Epidermal melanocyte (primary cell): ENCODE data around the gene PCSK5.

Source experiments
- DNase-seq: peaks from one replicate; pipeline ENCODE4 v3.0.0; 2011; ENCODE audit warnings: low spot score; ENCODE audit not compliant: insufficient read length

The PCSK5 gene

DNA sequence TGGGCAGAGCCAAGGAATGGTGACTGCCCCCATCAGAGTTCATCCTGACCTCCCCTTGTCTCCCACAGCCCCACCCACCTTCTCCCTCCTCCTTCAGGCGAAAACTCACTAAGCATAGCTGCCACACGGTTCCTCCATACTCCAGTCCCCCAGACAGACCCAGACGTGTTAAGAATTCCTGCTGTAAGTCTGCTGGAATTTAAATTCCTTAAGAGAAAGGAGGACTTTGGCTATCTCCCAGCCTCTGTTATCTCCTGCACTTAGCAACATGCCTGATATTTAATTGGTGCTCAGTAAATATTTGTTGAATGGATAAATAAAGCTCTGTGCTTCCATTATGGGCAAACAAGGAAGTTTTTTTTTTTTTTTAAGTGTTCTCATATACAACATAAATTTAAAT is 290.1 kb downstream of the PCSK5 start:
- no peak for DNase-seq

GRCh38 chr9:76181020-76181641 is 290.7 kb downstream of the PCSK5 start:
- no peak for DNase-seq

DNA sequence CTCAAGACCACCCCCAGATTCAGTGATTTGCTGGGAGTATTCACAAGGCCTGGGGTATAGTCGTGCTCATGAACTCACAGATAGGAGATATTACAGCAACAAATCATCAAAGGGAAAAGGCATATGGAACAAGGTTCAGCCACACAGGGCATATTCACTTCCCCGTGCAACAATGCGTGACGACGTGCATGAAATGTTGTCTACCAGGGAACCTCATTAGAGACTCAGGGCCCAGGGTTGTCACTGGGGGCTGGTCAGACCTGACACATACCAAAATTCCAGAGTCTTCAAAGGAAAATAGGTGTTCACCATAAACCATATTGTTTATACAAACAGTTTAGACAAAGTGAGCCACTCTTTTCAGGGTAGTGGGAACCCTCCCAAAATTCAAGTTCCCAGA is 291.3 kb downstream of the PCSK5 start:
- DNase-seq, result no peak

DNA sequence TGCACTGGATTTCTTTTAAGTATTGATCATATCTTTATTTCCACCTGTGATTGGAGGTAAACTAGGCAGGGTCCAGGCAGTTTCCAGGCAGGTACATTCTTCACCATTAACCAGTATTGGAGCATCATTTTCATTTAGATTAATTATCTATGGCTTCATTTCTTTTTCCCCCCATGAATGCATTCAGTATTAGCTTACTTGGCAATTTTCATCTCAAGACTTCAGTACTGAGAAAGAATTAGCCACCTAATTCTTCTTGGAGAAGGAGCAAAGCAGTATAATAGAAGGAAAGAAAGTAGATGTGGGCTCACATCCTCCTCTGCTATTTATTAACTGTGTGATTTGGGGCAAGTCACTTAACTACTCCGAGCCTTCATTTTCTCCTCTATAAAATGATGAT is 295.0 kb downstream of the PCSK5 start:
- no peak for DNase-seq

- DNase-seq, result no peak
Observed at GRCh38 chr9:76188286-76188685, 297.8 kb downstream of the PCSK5 start.

DNA sequence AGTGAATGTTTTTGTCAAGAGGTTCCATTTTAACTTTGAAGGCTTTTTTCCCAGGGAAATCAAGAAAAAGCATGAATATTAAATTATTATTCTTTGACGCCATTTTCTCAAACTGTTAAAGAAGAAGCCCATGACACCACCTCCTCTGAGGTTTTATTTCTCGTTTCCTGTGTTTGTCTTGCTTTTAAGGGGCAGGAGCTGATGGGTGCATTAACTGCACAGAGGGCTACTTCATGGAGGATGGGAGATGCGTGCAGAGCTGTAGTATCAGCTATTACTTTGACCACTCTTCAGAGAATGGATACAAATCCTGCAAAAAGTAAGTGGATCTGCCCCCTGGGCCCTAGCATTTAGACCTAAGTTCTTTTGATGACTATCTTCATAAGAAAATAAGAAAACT is 298.4 kb downstream of the PCSK5 start:
- DNase-seq, result no peak

DNA sequence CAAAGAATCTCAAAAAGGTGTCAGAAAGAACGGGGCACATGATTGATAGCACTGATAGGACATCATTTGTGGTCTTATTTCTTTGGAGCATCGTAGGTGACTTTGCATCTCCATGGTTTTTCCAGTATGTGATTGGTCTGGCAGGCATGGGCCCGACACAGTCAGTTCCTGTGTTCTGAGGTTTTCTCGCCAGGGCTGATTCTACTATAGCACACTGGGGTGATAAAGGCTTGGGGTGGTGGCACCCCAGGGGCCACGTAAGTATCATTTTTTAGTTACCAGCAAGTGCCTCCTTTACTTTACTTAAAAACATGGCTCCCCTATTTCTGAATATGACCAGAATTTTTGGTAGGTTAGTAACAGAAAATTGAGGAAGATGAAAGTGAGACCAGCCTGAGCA is 301.0 kb downstream of the PCSK5 start:
- DNase-seq, result no peak

DNA sequence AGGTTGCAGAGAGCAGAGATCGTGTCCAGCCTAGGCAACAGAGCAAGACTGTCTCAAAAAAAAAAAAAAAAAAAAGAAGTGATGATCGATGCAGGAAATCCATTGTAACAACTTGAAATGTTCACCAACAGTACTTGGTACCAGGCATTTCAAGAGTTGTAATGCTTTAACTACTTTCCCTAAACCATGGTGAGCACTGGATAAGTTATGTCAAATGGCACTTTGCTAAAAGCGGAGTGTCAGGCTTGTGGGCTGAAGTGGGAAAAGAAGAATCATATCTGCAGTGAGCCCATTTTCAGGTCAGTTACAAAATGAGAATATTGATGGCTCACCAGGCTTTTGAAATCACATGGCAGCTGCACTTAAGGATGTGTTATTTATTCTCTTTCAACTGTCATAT is 301.5 kb downstream of the PCSK5 start:
- DNase-seq, result no peak

GRCh38 chr9:76194896-76195295 is 304.4 kb downstream of the PCSK5 start:
- DNase-seq, result no peak

- no peak for DNase-seq
Observed at GRCh38 chr9:76198336-76198735, 307.9 kb downstream of the PCSK5 start.

GRCh38 chr9:76200315-76200714 is 309.8 kb downstream of the PCSK5 start:
- DNase-seq, result no peak

GRCh38 chr9:76200745-76201144 is 310.3 kb downstream of the PCSK5 start:
- no peak for DNase-seq

DNA sequence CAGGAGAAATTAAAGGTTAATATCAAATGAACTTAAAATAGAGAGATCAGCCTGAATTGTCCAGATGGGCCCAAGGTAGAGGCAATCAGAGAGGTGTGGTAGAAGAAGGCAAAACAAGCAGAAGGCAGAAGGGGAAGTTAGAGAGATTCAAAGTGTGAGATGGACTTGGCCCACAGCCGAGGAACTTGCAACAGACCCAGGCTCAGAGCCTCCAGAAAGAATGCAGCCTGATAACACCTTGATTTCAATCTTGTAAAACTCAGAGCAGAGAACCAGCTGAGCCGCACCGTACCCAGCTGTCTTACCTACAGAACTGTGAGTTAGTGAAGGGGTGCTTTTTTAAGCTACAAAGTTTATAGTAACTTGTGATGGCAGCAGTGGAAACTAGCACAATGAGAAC is 312.9 kb downstream of the PCSK5 start:
- DNase-seq, result no peak

DNA sequence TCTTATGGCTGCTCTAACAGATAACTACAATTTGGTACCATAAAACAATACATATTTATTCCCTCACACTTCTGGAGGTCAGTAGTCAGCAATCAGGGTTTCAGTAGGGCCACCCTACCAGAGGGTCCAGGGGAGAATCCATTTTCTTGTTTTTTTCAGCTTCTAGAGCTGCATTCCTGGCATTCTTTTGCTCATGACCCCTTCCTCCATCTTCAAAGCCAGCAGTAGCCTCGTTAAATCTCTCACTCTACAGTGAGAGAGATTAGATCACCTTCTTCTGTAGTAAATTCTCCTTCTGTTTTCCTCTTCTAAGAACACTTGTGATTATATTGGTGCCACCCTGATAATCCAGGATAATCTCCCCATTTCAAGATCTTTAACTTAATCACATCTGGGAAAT is 316.3 kb downstream of the PCSK5 start:
- DNase-seq, result no peak

DNA sequence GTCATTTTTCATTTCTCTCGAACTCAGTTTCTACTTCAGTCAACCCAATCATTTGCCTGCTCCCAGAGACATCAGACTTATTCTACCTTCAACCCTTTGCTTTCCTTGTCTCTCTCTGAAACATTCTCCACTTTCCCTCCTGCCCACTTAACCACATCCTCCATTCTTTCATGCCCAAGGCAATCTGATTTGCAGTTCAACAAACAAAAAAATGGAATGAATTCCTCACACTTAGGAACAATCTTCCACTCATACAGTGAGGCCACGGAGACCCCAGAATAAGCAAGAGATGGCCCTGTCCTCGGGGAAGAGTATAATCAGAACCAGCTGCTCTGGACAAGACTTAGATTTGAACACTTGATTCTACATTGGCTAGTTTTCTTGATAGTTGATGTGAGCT is 323.3 kb downstream of the PCSK5 start:
- no peak for DNase-seq

DNA sequence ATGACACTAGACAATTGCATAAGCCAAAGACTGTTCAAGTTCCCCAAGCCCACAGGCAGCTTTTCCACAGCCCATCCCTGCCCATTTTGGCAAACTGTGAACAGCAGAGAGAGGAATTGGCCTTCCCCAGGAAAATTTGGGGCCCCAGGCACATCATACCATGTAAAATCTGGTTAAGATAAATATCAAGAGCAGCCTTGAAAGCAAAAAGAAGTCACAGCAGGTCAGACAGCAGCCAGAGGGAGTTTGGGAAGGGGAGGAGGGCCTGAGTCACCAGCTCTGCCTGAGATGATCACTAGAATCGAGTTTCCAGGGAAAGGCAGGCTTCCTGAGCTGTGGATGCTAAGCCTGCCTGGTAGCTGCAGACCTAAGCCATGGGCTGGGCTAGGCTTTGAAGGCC is 324.6 kb downstream of the PCSK5 start:
- no peak for DNase-seq

- DNase-seq, result peak; percentile 26
Observed at GRCh38 chr9:76216161-76216649, 325.7 kb downstream of the PCSK5 start.

- no peak for DNase-seq
Observed at GRCh38 chr9:76218117-76218885, 327.8 kb downstream of the PCSK5 start.

- no peak for DNase-seq
Observed at GRCh38 chr9:76218886-76219445, 328.5 kb downstream of the PCSK5 start.

DNA sequence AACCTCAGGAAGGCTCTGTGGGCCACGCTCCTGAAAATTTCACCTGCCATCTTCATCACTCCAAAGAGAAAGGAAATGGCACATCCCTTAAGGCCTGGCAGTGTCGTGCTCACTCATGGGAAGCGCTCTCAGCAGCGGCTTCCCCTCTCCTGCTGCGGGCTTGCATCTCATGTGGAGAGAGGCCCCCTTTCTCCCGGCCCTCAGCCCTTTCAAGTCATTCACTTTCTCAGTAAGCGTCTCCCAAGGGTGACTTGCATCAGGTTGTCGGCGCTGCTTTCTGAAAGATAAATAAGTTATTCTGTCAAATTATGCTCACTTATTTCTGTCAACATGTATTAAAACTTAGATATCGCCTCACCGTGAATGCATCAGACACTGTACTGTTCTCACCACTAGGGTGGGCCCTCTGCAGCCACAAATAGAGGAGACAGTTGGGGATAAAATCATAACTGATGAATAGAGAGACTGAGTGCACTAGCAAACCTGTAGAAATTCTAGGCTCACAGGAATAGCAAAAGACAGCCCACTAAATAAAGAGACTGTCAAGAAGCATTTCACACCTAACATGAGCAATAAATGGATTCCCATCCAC is 329.2 kb downstream of the PCSK5 start:
- no peak for DNase-seq

GRCh38 chr9:76221423-76221822 is 330.9 kb downstream of the PCSK5 start:
- DNase-seq, result no peak

DNA sequence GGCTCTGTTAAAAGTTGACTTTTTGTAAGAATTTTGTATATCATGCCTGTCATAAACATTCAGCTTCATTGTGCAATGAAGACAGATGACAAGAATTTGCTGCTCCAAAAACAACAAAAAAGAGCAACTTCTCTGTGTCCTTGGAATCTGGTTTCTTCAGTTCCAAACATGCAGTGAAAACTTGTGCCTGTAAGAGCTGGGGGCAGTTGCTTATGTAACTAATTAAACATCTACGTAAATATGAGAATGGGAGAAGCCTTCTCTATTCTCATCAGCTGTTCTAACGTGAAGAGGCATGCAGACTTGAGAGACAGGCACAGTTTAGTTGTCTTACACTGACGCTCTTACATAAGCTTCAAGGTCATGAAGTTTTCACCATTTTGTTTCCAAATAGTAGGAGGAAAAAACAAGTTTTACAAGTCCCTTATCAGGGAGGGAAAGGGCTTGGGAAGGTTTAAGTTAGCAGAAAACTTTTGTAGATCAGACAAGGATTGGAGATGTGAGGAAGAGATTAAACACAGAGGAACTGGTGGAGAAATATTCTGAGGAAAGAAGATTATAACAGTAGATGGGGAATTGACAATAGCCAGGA is 333.4 kb downstream of the PCSK5 start:
- no peak for DNase-seq
